Ecto neural progenitor cell (in vitro differentiated cells): ENCODE results near the gene AEBP1.
A peak's percentile ranks its signal among the peaks of the same experiment; 100 is the strongest.

Experiments used
- DNase-seq: peaks from one replicate; pipeline ENCODE4 v3.0.0-alpha.2; 2018; ENCODE audit warnings: low spot score

The AEBP1 gene

DNA sequence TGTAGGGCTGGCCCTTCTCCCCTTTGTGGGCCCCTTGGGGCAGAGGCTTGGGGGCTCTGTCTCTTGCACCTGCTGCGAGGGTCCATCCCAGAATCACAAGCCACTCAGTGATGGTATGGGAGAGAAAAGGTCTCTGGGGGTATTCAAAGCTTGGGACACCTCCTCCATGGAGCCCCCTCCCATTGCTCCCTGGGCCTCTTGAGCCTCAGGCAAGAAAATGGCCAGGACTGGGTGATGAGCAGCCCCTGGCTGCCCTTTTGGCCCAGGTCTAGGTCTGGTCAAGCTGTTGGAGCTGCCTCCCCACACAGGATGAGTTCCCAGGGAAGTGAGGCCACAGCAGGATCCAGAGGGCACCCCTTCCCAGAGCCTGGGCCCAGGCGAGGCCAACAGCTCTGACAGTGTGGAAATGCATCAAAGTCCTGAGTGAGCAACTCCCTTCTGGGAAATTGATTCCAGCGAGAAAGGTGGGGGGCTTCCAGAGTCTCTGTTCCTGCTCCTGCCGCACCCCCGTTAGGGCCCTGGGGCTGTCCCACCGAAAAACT is 40.4 kb downstream of the AEBP1 start:
- DNase-seq, result peak; percentile 30

DNA sequence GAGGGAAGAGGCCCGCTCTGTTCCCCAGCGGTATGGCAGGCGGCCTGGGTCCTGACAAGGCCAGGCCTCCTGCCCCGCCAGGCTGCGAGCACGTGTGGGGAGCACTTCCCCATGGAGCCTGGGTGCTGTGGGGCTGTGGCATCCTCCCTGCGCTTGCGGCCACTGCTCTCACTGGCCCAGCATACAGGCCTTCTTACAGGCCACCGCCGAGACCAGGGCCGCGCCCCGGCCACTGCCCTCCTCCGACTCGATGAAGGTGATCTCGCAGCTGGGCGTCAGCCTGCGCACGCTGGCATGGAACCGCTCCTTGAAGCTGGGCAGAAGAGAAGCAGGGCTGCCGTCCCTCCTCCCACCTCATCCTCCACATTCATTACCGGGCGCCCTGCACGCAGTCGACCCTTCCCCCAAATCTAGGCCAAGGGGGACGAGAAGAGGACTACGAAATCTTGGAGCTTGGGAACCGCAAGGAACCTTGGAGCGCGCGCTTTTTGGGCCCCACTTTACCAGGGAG is 40.9 kb downstream of the AEBP1 start:
- peak; percentile 44 for DNase-seq

- peak; percentile 55 for DNase-seq
These were observed 41.4 kb downstream of the AEBP1 start for GRCh38 chr7:44145479-44145968.

GRCh38 chr7:44145969-44146911 is 42.1 kb downstream of the AEBP1 start:
- peak; percentile 93 for DNase-seq

DNA sequence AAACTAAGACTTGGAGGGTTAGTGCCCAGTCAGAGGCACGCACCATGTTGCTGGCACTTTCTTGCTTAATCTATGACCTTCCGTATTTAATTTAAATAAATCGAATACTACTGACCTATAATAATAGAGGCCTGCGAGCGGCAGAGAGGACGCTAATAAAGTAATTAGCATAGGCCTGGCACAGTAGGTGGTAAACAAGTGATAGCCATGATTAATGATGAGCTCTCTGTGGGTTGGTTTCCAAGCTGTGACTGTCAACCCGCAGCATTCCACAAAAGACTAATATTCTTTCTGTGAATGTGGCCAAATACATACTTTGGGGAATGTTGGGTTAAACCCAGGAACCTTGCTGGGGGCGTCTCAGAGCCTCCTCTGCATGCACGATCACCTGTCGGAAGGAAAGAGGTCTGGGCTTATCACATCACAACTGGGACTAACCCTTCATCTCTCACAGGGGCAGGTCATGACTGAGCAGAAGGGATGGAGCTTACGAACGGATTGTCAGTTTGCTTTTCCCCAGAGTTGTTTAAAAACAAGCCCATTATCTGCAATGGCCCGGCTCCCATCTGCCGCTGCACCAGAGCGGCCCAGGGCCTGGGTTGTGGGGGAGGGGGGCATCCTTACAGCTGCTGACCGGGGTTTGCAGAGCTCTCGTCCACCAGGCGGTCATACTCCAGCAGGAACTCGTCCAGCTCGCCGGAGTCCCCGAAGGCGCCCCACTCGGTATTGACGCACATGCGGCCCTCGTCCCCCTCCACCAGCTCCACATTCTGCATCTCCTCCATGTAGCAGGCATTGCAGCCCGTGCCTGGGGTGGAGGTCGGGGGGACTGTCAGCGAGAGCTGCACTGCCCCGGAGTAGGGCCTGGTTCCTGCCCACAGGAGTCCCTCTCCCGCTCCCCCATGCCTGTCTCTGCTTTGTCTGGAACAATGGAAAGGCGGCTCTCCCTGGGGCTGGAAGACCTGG is 43.2 kb downstream of the AEBP1 start:
- peak; percentile 57 for DNase-seq

DNA sequence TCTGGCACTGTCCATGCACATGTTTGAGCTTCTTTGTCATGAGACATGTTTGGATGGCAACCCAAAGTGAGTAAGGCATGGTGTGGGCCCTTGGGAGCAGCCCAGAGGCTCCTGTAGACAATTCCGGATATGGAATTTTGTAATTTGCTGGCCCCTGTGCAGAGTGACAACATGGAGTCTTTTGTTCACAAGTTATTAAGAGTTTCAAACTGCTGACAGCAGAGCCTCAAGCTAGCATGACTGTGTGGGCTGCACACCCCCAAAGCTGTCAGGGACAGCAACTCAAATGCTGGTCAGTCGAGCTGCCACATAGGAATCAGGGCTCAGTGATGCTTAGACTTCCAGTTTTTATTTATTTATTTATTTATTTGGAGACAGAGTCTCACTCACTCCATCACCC is 44.0 kb downstream of the AEBP1 start:
- peak; percentile 29 for DNase-seq

- DNase-seq, result peak; percentile 32
These were observed 44.9 kb downstream of the AEBP1 start for GRCh38 chr7:44148961-44149536.

DNA sequence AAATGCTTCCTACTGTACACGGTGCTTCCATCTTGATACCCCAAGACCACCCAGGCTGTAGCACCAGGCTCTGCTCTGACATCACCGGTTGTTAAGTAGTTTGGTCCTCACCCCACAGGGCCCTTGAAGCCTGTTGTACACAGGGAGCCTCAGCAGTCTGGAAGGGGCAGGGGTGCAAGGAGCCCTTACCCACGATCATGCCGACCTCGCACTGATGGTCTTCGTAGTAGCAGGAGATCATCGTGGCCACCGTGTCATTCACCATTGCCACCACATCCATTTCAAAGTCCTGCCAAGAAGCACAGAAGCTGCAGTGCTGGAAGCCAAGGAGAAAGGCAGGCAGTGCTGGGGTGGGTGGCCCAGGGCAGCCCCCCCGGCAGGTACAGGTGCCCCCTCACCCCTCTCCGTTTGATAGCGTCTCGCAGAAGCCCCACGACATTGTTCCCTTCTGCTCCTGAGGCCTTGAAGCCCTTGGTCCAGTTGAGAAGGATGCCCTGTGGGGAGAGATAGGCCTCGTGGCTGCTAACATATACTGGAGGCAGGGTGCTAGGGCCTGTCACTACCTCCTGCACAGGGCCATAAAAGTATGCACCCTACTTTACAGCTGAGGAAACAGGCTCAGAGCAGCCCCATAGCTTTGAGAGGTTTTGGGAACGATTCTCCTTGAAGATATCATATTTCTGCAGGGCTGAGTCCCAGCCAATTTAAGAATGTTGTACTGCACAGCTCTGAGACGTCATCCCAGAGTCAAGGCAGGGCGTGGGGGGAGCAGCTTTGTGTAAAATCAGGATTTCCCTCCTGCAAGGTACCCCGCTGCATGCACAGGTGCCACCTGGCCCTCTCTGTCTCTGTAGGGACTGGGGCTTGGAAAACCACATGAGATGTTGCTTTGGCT is 45.7 kb downstream of the AEBP1 start:
- no peak for DNase-seq

DNA sequence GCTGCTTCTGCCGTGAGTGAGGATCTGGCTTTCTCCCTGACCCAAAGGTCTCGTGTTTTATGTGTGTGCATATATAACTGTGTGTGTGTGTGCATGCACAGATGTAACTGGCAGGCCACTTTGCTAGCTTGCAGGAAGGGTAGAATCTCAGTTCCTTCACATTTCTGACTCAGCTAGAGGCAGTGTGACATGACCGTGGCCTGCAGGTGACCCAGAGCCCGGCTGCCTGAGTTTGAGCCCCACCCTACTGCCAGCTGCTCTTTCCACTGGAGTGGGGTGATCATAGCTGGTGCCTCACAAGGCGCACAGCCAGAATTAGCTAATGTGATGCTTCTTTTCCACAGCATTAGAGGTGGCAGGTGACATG is 46.3 kb downstream of the AEBP1 start:
- peak; percentile 32 for DNase-seq

GRCh38 chr7:44150966-44151941 is 47.1 kb downstream of the AEBP1 start:
- peak; percentile 36 for DNase-seq

GRCh38 chr7:44151956-44152355 is 47.8 kb downstream of the AEBP1 start:
- peak; percentile 27 for DNase-seq

GRCh38 chr7:44152971-44153947 is 49.1 kb downstream of the AEBP1 start:
- no peak for DNase-seq

- no peak for DNase-seq
These were observed 49.8 kb downstream of the AEBP1 start for GRCh38 chr7:44153948-44154335.

GRCh38 chr7:44154703-44155102 is 50.6 kb downstream of the AEBP1 start:
- no peak for DNase-seq

DNA sequence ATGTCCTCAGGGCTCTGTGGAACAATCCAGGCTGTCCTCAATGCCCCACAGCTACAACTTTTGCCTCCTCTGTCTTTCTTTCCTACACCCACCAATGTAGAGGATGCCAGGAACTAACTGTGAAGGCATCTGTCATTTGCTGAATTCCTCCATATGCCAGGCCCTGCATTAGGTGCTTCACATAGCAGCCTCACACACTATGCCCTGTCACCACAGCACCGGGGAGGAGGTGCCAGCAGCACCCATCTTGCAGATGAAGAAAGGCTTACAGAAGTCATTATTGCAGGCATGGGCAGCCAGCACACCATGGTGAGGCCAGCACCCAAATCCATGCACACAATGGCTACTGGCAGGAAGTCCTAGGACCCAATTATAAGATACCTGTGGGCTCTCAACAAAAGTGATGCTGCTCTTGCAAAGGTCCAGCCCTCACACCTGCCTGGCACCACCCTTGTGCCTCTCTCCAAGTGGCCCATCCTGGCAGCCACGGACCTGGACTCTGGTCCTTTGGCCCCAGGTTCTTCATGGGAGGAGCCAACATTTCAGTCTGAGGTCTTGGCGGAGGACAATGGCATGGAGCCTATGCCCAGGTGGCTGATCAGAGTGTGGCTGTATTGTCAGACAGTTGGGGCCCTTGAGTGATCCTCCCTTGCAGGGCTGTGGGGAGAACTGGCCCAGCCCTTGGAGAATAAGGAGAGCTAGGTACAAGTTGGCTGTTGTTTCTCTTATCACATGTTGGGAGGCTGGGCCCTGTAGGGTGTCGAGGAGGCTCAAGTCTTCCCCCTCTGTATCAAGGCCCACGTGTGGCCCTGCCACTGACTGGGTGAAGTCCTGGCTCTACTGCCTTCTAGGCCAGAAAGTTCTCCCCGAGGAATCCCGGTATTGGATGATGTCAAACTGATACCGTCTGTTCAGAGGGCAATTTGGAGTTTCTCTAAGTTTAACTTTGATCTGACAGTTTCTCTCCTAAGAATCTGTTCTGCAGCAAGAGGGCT is 51.3 kb downstream of the AEBP1 start:
- DNase-seq, result no peak

DNA sequence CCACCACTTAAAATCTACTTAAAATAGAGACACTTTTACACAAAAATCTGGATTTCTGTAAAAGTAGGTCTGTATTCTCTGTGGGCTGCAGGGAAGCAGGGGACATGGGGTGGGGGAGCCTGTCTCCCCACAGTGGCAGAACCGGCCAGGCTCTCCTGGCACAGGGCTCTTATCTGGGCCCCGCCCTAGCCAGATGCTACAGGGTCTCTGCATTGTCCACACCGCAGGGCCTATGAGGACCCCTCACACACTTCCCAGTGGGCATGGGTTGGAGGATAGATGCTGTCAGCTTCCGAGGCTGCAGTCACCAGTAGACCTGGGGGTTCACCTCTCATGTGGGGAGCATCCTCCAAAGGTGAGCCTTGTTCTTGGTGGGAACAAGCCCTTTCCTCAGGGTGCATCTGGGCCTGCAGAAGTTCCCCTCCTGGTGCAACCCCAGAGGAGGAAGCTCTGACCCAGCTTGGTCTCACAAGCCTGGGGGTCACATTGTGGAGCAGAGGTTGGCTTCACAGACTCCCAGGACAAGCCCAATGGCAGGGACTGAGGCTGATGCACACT is 52.4 kb downstream of the AEBP1 start:
- DNase-seq, result no peak
